DOHH2 (cell line): Measurements from ENCODE around the gene N4BP3.

Source experiments
- CTCF ChIP-seq: fragments of 200-600 bp; sonication (generic); IDR thresholded peaks from one replicate; pipeline ENCODE4 v1.5.1; 2014; ENCODE audit warnings: antibody characterized with exemption, mild to moderate bottlenecking, low read depth, low read length; ENCODE audit not compliant: poor library complexity, severe bottlenecking
- EZH2phosphoT487 ChIP-seq: fragments of 200-600 bp; sonication (generic); IDR thresholded peaks from 2 replicates; pipeline ENCODE4 v1.6.1; 2017; ENCODE audit warnings: borderline replicate concordance, mild to moderate bottlenecking, antibody characterized with exemption, low read length, moderate library complexity, mixed read lengths

- TF ChIP-seq CTCF (no peak), EZH2phosphoT487 (no peak)
Observed at GRCh38 chr5:178131446-178131996, 18.2 kb downstream of the N4BP3 start.
